HL-60 (cell line): ENCODE results near the gene PIGC.
A peak's percentile ranks its signal among the peaks of the same experiment; 100 is the strongest.

Source experiments
- DNase-seq, 2 experiments: peaks; one replicate each; pipeline ENCODE4 v3.0.0-alpha.2; 2010 to 2020; ENCODE audit warnings: low read depth in 1 of 2, low spot score in 1 of 2
- H3K27ac ChIP-seq: fragments of 250-450 bp; sonication (Bioruptor Pico); replicated peaks from 2 replicates; pipeline ENCODE4 v1.5.1; 2020; ENCODE audit warnings: mild to moderate bottlenecking, moderate library complexity
- H3K27me3 ChIP-seq: fragments of 250-450 bp; sonication (Bioruptor Pico); 2 replicates; pipeline ENCODE4 v1.5.1; 2021; ENCODE audit warnings: mild to moderate bottlenecking, moderate library complexity; ENCODE audit not compliant: insufficient read depth, poor library complexity, severe bottlenecking
- H3K4me3 ChIP-seq: replicated peaks from 2 replicates; pipeline ENCODE4 v1.5.1; 2011; ENCODE audit warnings: mild to moderate bottlenecking, control low read depth, low read length; ENCODE audit not compliant: insufficient read depth
- CTCF ChIP-seq: IDR thresholded peaks from one replicate; pipeline ENCODE4 v1.5.1; 2011; ENCODE audit warnings: low read length, control low read depth, inconsistent platforms; ENCODE audit not compliant: insufficient read depth
- GABPA ChIP-seq: IDR thresholded peaks from 2 replicates; pipeline ENCODE4 v1.6.1; 2012; ENCODE audit warnings: low read depth
- POLR2AphosphoS5 ChIP-seq: IDR thresholded peaks from 2 replicates; pipeline ENCODE4 v1.6.1; 2012; ENCODE audit warnings: low read depth
- REST ChIP-seq: IDR thresholded peaks from 2 replicates; pipeline ENCODE4 v1.6.1; 2012; ENCODE audit warnings: low read depth; ENCODE audit not compliant: insufficient replicate concordance
- SPI1 ChIP-seq: IDR thresholded peaks from 2 replicates; pipeline ENCODE4 v1.6.1; 2012; ENCODE audit warnings: low read depth, mild to moderate bottlenecking, borderline replicate concordance

Gene PIGC

GRCh38 chr1:172430128-172430454 is 13.8 kb downstream of the PIGC start:
- Histone ChIP-seq H3K4me3 (no peak overlapping the region), H3K27me3 (no peaks in the 10 kb centered on the region), H3K27ac (no peak overlapping the region)
- TF ChIP-seq SPI1, result no peak
- TF ChIP-seq REST, result no peak
- no peak for TF ChIP-seq POLR2AphosphoS5
- TF ChIP-seq CTCF, result no peak
- TF ChIP-seq GABPA, result no peak
- DNase-seq, result no peak

- DNase-seq, result peak in 1 of 2 experiments; percentile 57
- TF ChIP-seq SPI1 (peak; percentile 69), REST (no peak), CTCF (peak; percentile 55), GABPA (no peak)
- H3K27me3 ChIP-seq, result no peaks in the 10 kb centered on the region
- no peak overlapping the region for H3K27ac ChIP-seq
- H3K4me3 ChIP-seq, result no peak overlapping the region
Observed at GRCh38 chr1:172429331-172430127, 14.3 kb downstream of the PIGC start.

- no peak for DNase-seq
- H3K27me3 ChIP-seq, result no peaks in the 10 kb centered on the region
- H3K4me3 ChIP-seq, result no peak overlapping the region
- no peak overlapping the region for H3K27ac ChIP-seq
- TF ChIP-seq POLR2AphosphoS5, result no peak
- TF ChIP-seq GABPA, result no peak
- TF ChIP-seq SPI1, result no peak
- no peak for TF ChIP-seq REST
- no peak for TF ChIP-seq CTCF
Observed at GRCh38 chr1:172427191-172427590, 16.7 kb downstream of the PIGC start.
